HepG2 (cell line): ENCODE results near the gene DNAJB2. TPM values are rescaled to one million over a fixed set of nuclear protein-coding genes. Genes with fewer than 3 reads are reported as not detected.

Experiments
- ARID3A ChIP-seq: IDR thresholded peaks from 2 replicates; pipeline ENCODE4 v1.6.1; 2012; ENCODE audit warnings: low read depth, low read length, improper control_type of control experiment
- HDAC2 ChIP-seq: sonication (generic); formaldehyde crosslinking; IDR thresholded peaks from 2 replicates; pipeline ENCODE4 v1.4.0; 2020; ENCODE audit warnings: missing genetic modification reagents
- KIAA2018 ChIP-seq: sonication (generic); formaldehyde crosslinking; IDR thresholded peaks from 2 replicates; pipeline ENCODE4 v1.5.0; 2020; ENCODE audit warnings: mild to moderate bottlenecking, missing genetic modification reagents, borderline replicate concordance
- NR2F1 ChIP-seq, 2 experiments: fragments of 450-650 bp in 1 of 2; formaldehyde crosslinking in 1 of 2; IDR thresholded peaks; 2 replicates each; pipeline versions ENCODE4 v1.5.0 to v1.6.1; 2016 to 2020; ENCODE audit warnings: mild to moderate bottlenecking in 1 of 2, missing compliant biosample characterization in 1 of 2, missing genetic modification reagents in 1 of 2, moderate library complexity in 1 of 2
- RNF2 ChIP-seq: fragments of 450-650 bp; conservative IDR thresholded peaks from 2 replicates; pipeline ENCODE4 v1.6.1; 2016; ENCODE audit warnings: low read depth
- ZNF251 ChIP-seq: sonication (generic); formaldehyde crosslinking; IDR thresholded peaks from 2 replicates; pipeline ENCODE4 v1.9.0; 2021; ENCODE audit warnings: mild to moderate bottlenecking, missing genetic modification reagents
- ZNF264 ChIP-seq: sonication (generic); formaldehyde crosslinking; IDR thresholded peaks from 2 replicates; pipeline ENCODE4 v1.4.0; 2020; ENCODE audit warnings: missing genetic modification reagents
- ZNF574 ChIP-seq: sonication (generic); formaldehyde crosslinking; IDR thresholded peaks from 2 replicates; pipeline ENCODE4 v1.4.0; 2020; ENCODE audit warnings: missing genetic modification reagents
- ZNF724P ChIP-seq: sonication (generic); formaldehyde crosslinking; IDR thresholded peaks from 2 replicates; pipeline ENCODE4 v1.8.0; 2022; ENCODE audit warnings: missing genetic modification reagents, borderline replicate concordance
- ZNF782 ChIP-seq: sonication (generic); formaldehyde crosslinking; IDR thresholded peaks from 2 replicates; pipeline ENCODE4 v1.4.0; 2020; ENCODE audit warnings: missing genetic modification reagents, mild to moderate bottlenecking, borderline replicate concordance
- ZXDC ChIP-seq: sonication (generic); formaldehyde crosslinking; IDR thresholded peaks from 2 replicates; pipeline ENCODE4 v1.5.0; 2020; ENCODE audit warnings: mild to moderate bottlenecking, missing genetic modification reagents
- polyA plus RNA-seq, 8 experiments: library from polyadenylated mRNA; depleted of rRNA in 3 of 8; stranded (reverse) in 7 of 8; unstranded in 1 of 8; fragments of >200 nt; fragmentation: Illumina TruSeq in 4 of 8; extraction: Trizol in 4 of 8; gene quantifications; 2 replicates each; pipeline versions ENCODE4 v1.2.1 to v1.2.3, GENCODE V29; 2011 to 2016; ENCODE audit warnings: low read depth in 4 of 8, missing spikeins in 1 of 8, mixed read lengths in 1 of 8; ENCODE audit not compliant: insufficient read depth in 1 of 8
- total RNA-seq, 5 experiments: library from RNA; depleted of rRNA; stranded (reverse); fragments of >200 nt; fragmentation: Illumina TruSeq; extraction: Trizol; gene quantifications; 2 replicates each; pipeline ENCODE4 v1.2.3, GENCODE V29; 2016; ENCODE audit warnings: low read depth in 1 of 5

Gene DNAJB2
- total and polyA plus RNA-seq, 2 of the 13 experiments (the other 11 are each of a cell fraction or from before 2014, with no cell fraction given), result 21.3 to 31.1 TPM

- TF ChIP-seq ZXDC (CRISPR knock-in tag) (no peak; the same call in 1 of the 2 replicates), KIAA2018 (no peak), NR2F1 (CRISPR knock-in tag; IDR thresholded peaks at IDR 0.05) (0 out of 4 replicates have a peak, but pooled peaks of 1 of the 2 experiments have one; percentile 39), ZNF251 (CRISPR knock-in tag) (0 out of 2 replicates have a peak, but pooled peaks have one; percentile 62), ZNF724P (CRISPR knock-in tag) (peak; percentile 86; the same call in 1 of the 2 replicates), HDAC2 (CRISPR knock-in tag) (peak; percentile 79; the same call in 1 of the 2 replicates), RNF2 (no peak), ZNF264 (0 out of 2 replicates have a peak, but pooled peaks have one; percentile 40), ZNF782 (CRISPR knock-in tag) (peak; percentile 46; the same call in 1 of the 2 replicates), ZNF574 (CRISPR knock-in tag) (peak; percentile 78), ARID3A (no peak)
Measured at GRCh38 chr2:219331560-219332213, 52.5 kb downstream of the DNAJB2 start (continued).
